HEK293 (cell line): ENCODE results near the gene WDR35.

Source experiments
- CTCF ChIA-PET: fragments of 350-600 bp; formaldehyde crosslinking; extraction: SDS; loops from one replicate; lab custom pipeline; 2021; ENCODE audit warnings: antibody characterized with exemption; lab: Yijun Ruan, JAX
- POLR2A ChIA-PET: fragments of 300-600 bp; formaldehyde crosslinking; extraction: SDS; loops from one replicate; lab custom pipeline; 2020; ENCODE audit warnings: antibody characterized with exemption, inconsistent platforms; lab: Yijun Ruan, JAX
- H3K27ac ChIP-seq: fragments of 200-500 bp; sonication (Bioruptor generic); 2 replicates; pipeline ENCODE4 v1.5.1; 2014; ENCODE audit warnings: low read depth, low read length, control low read depth, inconsistent platforms; ENCODE audit errors: extremely low read depth
- H3K36me3 ChIP-seq, 2 experiments: fragments of 200-500 bp in 1 of 2; sonication (Bioruptor generic) in 1 of 2; 1 replicate in 1 of 2; 2 replicates in 1 of 2; pipeline ENCODE4 v1.5.1; 2014 to 2017; ENCODE audit warnings: inconsistent platforms in 2 of 2, low read length in 2 of 2; ENCODE audit not compliant: control insufficient read depth in 2 of 2, insufficient read depth in 1 of 2
- H3K4me1 ChIP-seq: fragments of 200-500 bp; sonication (Bioruptor generic); 2 replicates; pipeline ENCODE4 v1.5.1; 2014; ENCODE audit warnings: mild to moderate bottlenecking, low read length, inconsistent platforms; ENCODE audit not compliant: control insufficient read depth, insufficient read depth
- H3K4me3 ChIP-seq: 2 replicates; pipeline ENCODE4 v1.5.1; 2011; ENCODE audit warnings: low read depth, mild to moderate bottlenecking, control low read depth, low read length, moderate library complexity
- H3K9me3 ChIP-seq: fragments of 200-500 bp; sonication (Bioruptor generic); 2 replicates; pipeline ENCODE4 v1.5.1; 2014; ENCODE audit warnings: low read depth, low read length, inconsistent platforms; ENCODE audit not compliant: control insufficient read depth, insufficient read depth
- HIC1 ChIP-seq: fragments of 450-650 bp; formaldehyde crosslinking; IDR thresholded peaks from 2 replicates; pipeline ENCODE4 v1.5.1; 2016; ENCODE audit warnings: missing biosample characterization, missing genetic modification characterization
- IKZF3 ChIP-seq: fragments of 450-650 bp; IDR thresholded peaks from 2 replicates; pipeline ENCODE4 v1.5.0; 2018; ENCODE audit warnings: missing biosample characterization, mild to moderate bottlenecking, missing genetic modification characterization, moderate library complexity
- KLF10 ChIP-seq: fragments of 450-650 bp; IDR thresholded peaks from 2 replicates; pipeline ENCODE4 v1.5.1; 2018; ENCODE audit warnings: missing biosample characterization, mild to moderate bottlenecking, missing genetic modification characterization
- PRDM6 ChIP-seq: fragments of 450-650 bp; formaldehyde crosslinking; IDR thresholded peaks from 2 replicates; pipeline ENCODE4 v1.5.1; 2017; ENCODE audit warnings: missing biosample characterization, missing genetic modification characterization
- SP3 ChIP-seq: fragments of 450-650 bp; formaldehyde crosslinking; IDR thresholded peaks from 2 replicates; pipeline ENCODE4 v1.5.1; 2016; ENCODE audit warnings: missing biosample characterization, missing genetic modification characterization
- ZBTB48 ChIP-seq: fragments of 450-650 bp; formaldehyde crosslinking; IDR thresholded peaks from 2 replicates; pipeline ENCODE4 v1.5.1; 2016; ENCODE audit warnings: missing biosample characterization, missing genetic modification characterization
- ZBTB7A ChIP-seq: fragments of 450-650 bp; formaldehyde crosslinking; IDR thresholded peaks from 2 replicates; pipeline ENCODE4 v1.5.1; 2016; ENCODE audit warnings: low read depth, missing biosample characterization, missing genetic modification characterization
- ZFP37 ChIP-seq: fragments of 450-650 bp; formaldehyde crosslinking; IDR thresholded peaks from 2 replicates; pipeline ENCODE4 v1.5.1; 2016; ENCODE audit warnings: missing biosample characterization, missing genetic modification characterization
- ZNF121 ChIP-seq: fragments of 450-650 bp; formaldehyde crosslinking; IDR thresholded peaks from 2 replicates; pipeline ENCODE4 v1.5.1; 2016; ENCODE audit warnings: missing biosample characterization, missing genetic modification characterization
- ZNF184 ChIP-seq: fragments of 450-650 bp; IDR thresholded peaks from 2 replicates; pipeline ENCODE4 v1.5.1; 2018; ENCODE audit warnings: missing biosample characterization, mild to moderate bottlenecking, missing genetic modification characterization
- ZNF292 ChIP-seq: fragments of 450-650 bp; formaldehyde crosslinking; IDR thresholded peaks from 2 replicates; pipeline ENCODE4 v1.5.1; 2016; ENCODE audit warnings: low read depth, missing biosample characterization, missing genetic modification characterization, borderline replicate concordance
- ZNF335 ChIP-seq: fragments of 450-650 bp; formaldehyde crosslinking; conservative IDR thresholded peaks from 2 replicates; pipeline ENCODE4 v1.5.1; 2016; ENCODE audit warnings: missing biosample characterization, missing genetic modification characterization
- ZNF37A ChIP-seq: fragments of 450-650 bp; IDR thresholded peaks from 2 replicates; pipeline ENCODE4 v1.5.1; 2018; ENCODE audit warnings: missing biosample characterization, missing genetic modification characterization
- ZNF529 ChIP-seq: fragments of 450-650 bp; formaldehyde crosslinking; IDR thresholded peaks from 2 replicates; pipeline ENCODE4 v1.5.1; 2017; ENCODE audit warnings: missing genetic modification characterization, missing biosample characterization; ENCODE audit not compliant: insufficient replicate concordance
- ZNF548 ChIP-seq: fragments of 450-650 bp; formaldehyde crosslinking; IDR thresholded peaks from 2 replicates; pipeline ENCODE4 v1.5.1; 2016; ENCODE audit warnings: missing biosample characterization, missing genetic modification characterization
- ZNF549 ChIP-seq: fragments of 450-650 bp; IDR thresholded peaks from 2 replicates; pipeline ENCODE4 v1.5.1; 2018; ENCODE audit warnings: missing biosample characterization, missing genetic modification characterization, mild to moderate bottlenecking, inconsistent platforms, moderate library complexity
- ZNF623 ChIP-seq: fragments of 450-650 bp; formaldehyde crosslinking; IDR thresholded peaks from 2 replicates; pipeline ENCODE4 v1.5.1; 2016; ENCODE audit warnings: missing biosample characterization, missing genetic modification characterization
- ZNF639 ChIP-seq: fragments of 450-650 bp; formaldehyde crosslinking; IDR thresholded peaks from 2 replicates; pipeline ENCODE4 v1.5.1; 2016; ENCODE audit warnings: missing biosample characterization, missing genetic modification characterization
- ZNF670 ChIP-seq: fragments of 450-650 bp; formaldehyde crosslinking; IDR thresholded peaks from 2 replicates; pipeline ENCODE4 v1.5.1; 2016; ENCODE audit warnings: missing biosample characterization, missing genetic modification characterization, low read depth
- ZNF777 ChIP-seq: fragments of 450-650 bp; formaldehyde crosslinking; IDR thresholded peaks from 2 replicates; pipeline ENCODE4 v1.5.1; 2017; ENCODE audit warnings: missing biosample characterization, missing genetic modification characterization, borderline replicate concordance
- TF ChIP-seq, protein P1 (sequence below): fragments of 450-650 bp; formaldehyde crosslinking; IDR thresholded peaks from 2 replicates; pipeline ENCODE4 v1.5.1; 2017; ENCODE audit warnings: missing biosample characterization, missing genetic modification characterization
- TF ChIP-seq, protein P2 (sequence below): fragments of 450-650 bp; formaldehyde crosslinking; IDR thresholded peaks from 2 replicates; pipeline ENCODE4 v1.5.1; 2016; ENCODE audit warnings: missing biosample characterization, missing genetic modification characterization

WDR35 gene

DNA sequence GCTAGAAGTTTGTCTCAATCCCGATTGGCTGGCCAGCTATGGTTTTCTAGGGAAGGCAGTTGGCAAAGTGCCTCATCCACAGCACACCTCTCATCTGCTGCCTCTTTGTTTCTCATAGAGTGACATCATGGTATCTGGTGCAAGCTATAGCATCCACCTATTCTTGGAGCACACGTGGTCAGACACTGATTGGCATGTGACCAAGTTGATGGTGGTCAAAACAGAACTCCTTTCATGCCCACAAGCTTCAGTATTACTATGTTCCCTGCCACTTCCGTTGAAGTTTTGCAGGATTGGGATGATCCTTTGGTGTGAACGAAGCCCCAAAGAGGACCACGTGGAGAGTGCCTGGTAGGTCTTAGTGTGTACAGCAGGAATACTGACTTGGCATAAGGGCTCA, 116.9 kb downstream of the WDR35 start:
- Histone ChIP-seq H3K36me3 (no peaks in the 10 kb centered on the region), H3K4me3 (no peak overlapping the region), H3K4me1 (no peaks in the 10 kb centered on the region), H3K9me3 (no peaks in the 10 kb centered on the region), H3K27ac (no peak overlapping the region)
- ChIA-PET POLR2A (no interaction called here), CTCF (interaction anchor here (1.3 kb wide), 1 partner anchor 9 kb away, joined by 5 read pairs; no protein-coding TSS in a partner anchor)
- TF ChIP-seq ZNF529 (tag by site-specific recombination) (no peak), SP3 (tag by site-specific recombination) (no peak)

DNA sequence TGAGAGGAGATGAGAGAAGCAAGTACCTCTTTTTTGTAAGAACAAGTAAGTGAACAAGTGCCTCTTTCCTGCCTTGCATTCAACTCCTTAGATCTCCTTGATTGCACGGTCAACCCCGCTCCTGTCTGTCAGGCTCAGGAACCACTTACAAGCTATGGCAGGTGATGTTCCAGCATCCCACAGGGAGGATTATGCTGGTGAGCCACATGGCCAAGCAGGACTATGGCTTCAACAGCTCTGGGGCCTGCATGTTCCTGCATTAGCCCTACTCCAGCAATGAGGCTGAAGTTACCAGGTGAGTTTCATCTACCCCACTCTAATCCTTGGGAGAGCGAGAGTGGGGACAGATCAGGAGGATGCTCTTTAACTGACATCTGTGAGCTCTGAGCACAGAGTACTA, 117.6 kb downstream of the WDR35 start:
- TF ChIP-seq ZNF548 (tag by site-specific recombination), result no peak
- TF ChIP-seq PRDM6, result no peak
- TF ChIP-seq ZNF184, result no peak
- no peak for TF ChIP-seq ZNF777
- TF ChIP-seq ZFP37 (tag by site-specific recombination), result no peak
- TF ChIP-seq IKZF3 (tag by site-specific recombination), result no peak
- TF ChIP-seq ZNF121 (tag by site-specific recombination), result no peak
- no peak for TF ChIP-seq ZNF335 (tag by site-specific recombination)
- TF ChIP-seq ZNF670, result no peak
- TF ChIP-seq, protein P1, sequence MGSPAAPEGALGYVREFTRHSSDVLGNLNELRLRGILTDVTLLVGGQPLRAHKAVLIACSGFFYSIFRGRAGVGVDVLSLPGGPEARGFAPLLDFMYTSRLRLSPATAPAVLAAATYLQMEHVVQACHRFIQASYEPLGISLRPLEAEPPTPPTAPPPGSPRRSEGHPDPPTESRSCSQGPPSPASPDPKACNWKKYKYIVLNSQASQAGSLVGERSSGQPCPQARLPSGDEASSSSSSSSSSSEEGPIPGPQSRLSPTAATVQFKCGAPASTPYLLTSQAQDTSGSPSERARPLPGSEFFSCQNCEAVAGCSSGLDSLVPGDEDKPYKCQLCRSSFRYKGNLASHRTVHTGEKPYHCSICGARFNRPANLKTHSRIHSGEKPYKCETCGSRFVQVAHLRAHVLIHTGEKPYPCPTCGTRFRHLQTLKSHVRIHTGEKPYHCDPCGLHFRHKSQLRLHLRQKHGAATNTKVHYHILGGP (tag by site-specific recombination), result no peak
- no peak for TF ChIP-seq ZNF639 (tag by site-specific recombination)
- no peak for TF ChIP-seq ZNF623 (tag by site-specific recombination)
- no peak for TF ChIP-seq ZBTB48 (tag by site-specific recombination)
- no peak for TF ChIP-seq KLF10 (tag by site-specific recombination)
- TF ChIP-seq, protein P2, sequence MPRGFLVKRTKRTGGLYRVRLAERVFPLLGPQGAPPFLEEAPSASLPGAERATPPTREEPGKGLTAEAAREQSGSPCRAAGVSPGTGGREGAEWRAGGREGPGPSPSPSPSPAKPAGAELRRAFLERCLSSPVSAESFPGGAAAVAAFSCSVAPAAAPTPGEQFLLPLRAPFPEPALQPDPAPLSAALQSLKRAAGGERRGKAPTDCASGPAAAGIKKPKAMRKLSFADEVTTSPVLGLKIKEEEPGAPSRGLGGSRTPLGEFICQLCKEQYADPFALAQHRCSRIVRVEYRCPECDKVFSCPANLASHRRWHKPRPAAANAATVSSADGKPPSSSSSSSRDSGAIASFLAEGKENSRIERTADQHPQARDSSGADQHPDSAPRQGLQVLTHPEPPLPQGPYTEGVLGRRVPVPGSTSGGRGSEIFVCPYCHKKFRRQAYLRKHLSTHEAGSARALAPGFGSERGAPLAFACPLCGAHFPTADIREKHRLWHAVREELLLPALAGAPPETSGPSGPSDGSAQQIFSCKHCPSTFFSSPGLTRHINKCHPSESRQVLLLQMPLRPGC (tag by site-specific recombination), result no peak
- TF ChIP-seq HIC1 (tag by site-specific recombination), result no peak
- TF ChIP-seq ZNF37A (tag by site-specific recombination), result no peak
- no peak for TF ChIP-seq ZNF549
- TF ChIP-seq ZBTB7A, result no peak
- TF ChIP-seq ZNF292 (tag by site-specific recombination), result no peak
- H3K9me3 ChIP-seq, result no peaks in the 10 kb centered on the region
- H3K36me3 ChIP-seq, result no peaks in the 10 kb centered on the region
- no peak overlapping the region for H3K27ac ChIP-seq
- POLR2A ChIA-PET, result no interaction called here
- H3K4me3 ChIP-seq, result no peak overlapping the region
- H3K4me1 ChIP-seq, result no peaks in the 10 kb centered on the region
- CTCF ChIA-PET, result interaction anchor here (1.3 kb wide), 1 partner anchor 8 kb away, joined by 5 read pairs; no protein-coding TSS in a partner anchor
